ENCODE results near the gene BCL2L14.

DNA sequence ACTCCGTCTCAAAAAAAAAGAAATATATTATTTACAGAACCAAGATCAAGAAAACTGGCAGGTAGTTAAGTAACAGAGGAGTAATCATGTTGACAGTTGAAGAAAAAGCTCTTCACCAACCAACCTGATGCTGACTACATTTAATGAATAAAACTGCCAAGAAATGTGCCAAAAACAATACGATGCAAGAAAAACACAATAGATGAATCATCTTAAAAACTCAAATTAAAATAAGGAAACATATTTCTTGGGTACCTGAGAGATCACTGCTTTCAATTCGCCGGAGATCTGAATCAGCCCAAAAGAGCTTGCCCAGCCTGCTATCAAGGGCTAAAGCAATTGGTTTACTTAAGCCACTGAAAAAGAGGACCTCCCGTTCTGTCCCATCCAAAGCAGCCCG lies 76.4 kb downstream of the BCL2L14 start:
- TF ChIP-seq, protein P1, sequence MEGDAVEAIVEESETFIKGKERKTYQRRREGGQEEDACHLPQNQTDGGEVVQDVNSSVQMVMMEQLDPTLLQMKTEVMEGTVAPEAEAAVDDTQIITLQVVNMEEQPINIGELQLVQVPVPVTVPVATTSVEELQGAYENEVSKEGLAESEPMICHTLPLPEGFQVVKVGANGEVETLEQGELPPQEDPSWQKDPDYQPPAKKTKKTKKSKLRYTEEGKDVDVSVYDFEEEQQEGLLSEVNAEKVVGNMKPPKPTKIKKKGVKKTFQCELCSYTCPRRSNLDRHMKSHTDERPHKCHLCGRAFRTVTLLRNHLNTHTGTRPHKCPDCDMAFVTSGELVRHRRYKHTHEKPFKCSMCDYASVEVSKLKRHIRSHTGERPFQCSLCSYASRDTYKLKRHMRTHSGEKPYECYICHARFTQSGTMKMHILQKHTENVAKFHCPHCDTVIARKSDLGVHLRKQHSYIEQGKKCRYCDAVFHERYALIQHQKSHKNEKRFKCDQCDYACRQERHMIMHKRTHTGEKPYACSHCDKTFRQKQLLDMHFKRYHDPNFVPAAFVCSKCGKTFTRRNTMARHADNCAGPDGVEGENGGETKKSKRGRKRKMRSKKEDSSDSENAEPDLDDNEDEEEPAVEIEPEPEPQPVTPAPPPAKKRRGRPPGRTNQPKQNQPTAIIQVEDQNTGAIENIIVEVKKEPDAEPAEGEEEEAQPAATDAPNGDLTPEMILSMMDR (IDR thresholded peaks at IDR 0.05): no peak
- no peak for TF ChIP-seq POLR2AphosphoS5 (IDR thresholded peaks at IDR 0.05; ENCODE audit: low read depth, low read length)
- TF ChIP-seq FOXM1 (IDR thresholded peaks at IDR 0.05; ENCODE audit: low read depth): no peak
- no peak for TF ChIP-seq SIN3A (IDR thresholded peaks at IDR 0.05; ENCODE audit: borderline replicate concordance, low read depth, low read length)
- TF ChIP-seq RCOR1 (IDR thresholded peaks at IDR 0.05; ENCODE audit: low read length): no peak
- no peak for TF ChIP-seq RAD21 (IDR thresholded peaks at IDR 0.05; ENCODE audit: low read length)
